Thyroid gland (tissue), 4 donors: ENCODE data around the gene FBXL17.

Source experiments
- POLR2A ChIP-seq, 2 donors: fragments of 450-650 bp; IDR thresholded peaks; one replicate each; pipeline ENCODE4 v1.6.1; 2017; ENCODE audit warnings: antibody characterized with exemption in 2 of 2, mild to moderate bottlenecking in 2 of 2, moderate library complexity in 1 of 2
- TF ChIP-seq, protein P1 (sequence below), 6 experiments: fragments of 200-600 bp in 3 of 6; fragments of 450-650 bp in 3 of 6; sonication (generic) in 3 of 6; IDR thresholded peaks; one replicate each; pipeline ENCODE4 v1.5.1; 2016 to 2019; ENCODE audit warnings: antibody characterized with exemption in 6 of 6, mild to moderate bottlenecking in 2 of 6, inconsistent platforms in 1 of 6, moderate library complexity in 1 of 6

DNA sequence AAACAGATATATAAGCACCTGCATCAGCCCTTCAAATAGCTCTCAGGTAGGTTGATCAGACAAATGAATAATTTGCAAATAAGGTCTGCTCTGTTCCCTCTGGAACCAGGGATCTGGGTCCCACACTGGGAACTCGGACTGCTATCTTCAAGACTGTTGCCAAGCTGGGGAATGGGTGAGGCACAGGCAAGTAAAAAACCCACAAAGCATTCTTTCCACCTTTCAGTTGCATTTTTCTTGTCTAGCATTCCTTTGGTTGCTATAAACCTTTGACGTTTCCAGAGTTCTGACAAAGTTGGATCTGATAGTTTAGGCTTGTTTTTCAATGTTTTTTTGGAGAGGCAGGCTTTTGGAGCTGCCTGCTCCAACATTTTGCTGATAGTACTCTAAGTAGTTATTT lies 20.1 kb downstream of the FBXL17 start:
- TF ChIP-seq, protein P1, sequence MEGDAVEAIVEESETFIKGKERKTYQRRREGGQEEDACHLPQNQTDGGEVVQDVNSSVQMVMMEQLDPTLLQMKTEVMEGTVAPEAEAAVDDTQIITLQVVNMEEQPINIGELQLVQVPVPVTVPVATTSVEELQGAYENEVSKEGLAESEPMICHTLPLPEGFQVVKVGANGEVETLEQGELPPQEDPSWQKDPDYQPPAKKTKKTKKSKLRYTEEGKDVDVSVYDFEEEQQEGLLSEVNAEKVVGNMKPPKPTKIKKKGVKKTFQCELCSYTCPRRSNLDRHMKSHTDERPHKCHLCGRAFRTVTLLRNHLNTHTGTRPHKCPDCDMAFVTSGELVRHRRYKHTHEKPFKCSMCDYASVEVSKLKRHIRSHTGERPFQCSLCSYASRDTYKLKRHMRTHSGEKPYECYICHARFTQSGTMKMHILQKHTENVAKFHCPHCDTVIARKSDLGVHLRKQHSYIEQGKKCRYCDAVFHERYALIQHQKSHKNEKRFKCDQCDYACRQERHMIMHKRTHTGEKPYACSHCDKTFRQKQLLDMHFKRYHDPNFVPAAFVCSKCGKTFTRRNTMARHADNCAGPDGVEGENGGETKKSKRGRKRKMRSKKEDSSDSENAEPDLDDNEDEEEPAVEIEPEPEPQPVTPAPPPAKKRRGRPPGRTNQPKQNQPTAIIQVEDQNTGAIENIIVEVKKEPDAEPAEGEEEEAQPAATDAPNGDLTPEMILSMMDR (IDR thresholded peaks at IDR 0.05), result no peak
- TF ChIP-seq POLR2A (IDR thresholded peaks at IDR 0.05), result no peak
